M059J (cell line): Measurements from ENCODE around the gene METTL8. TPM values are rescaled to one million over a fixed set of nuclear protein-coding genes. Genes with fewer than 3 reads are reported as not detected.

ENCODE experiments used
- DNase-seq: peaks from one replicate; pipeline ENCODE4 v3.0.0-alpha.2; 2012; ENCODE audit warnings: low read depth
- total RNA-seq: library from RNA; depleted of rRNA; stranded (reverse); fragments of >200 nt; shearing (Covaris generic); gene quantifications from 2 replicates; pipeline ENCODE4 v1.2.3, GENCODE V29; 2014; rRNA removed

METTL8 gene, protein sequence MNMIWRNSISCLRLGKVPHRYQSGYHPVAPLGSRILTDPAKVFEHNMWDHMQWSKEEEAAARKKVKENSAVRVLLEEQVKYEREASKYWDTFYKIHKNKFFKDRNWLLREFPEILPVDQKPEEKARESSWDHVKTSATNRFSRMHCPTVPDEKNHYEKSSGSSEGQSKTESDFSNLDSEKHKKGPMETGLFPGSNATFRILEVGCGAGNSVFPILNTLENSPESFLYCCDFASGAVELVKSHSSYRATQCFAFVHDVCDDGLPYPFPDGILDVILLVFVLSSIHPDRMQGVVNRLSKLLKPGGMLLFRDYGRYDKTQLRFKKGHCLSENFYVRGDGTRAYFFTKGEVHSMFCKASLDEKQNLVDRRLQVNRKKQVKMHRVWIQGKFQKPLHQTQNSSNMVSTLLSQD
- 8.1 and 16.6 TPM in 2 replicates for total RNA-seq

DNA sequence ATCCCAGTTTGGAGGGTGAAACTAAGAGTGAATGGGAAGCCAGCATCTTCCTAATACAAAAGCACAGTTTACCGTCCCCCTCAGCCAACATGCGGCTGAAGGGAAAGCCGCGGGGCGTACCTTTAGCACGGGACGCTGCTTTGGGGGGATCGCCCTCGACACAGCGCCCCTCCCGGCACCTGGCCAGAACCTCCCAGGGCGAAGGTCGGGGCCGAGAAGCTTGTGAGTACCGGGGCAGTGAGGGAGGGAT, at the start of gene METTL8:
METTL8 (minus strand) TSS at position 228 of the 250 bp plus-strand sequence. CDS start 41,805 bp downstream, outside the sequence.
- no peak for DNase-seq

DNA sequence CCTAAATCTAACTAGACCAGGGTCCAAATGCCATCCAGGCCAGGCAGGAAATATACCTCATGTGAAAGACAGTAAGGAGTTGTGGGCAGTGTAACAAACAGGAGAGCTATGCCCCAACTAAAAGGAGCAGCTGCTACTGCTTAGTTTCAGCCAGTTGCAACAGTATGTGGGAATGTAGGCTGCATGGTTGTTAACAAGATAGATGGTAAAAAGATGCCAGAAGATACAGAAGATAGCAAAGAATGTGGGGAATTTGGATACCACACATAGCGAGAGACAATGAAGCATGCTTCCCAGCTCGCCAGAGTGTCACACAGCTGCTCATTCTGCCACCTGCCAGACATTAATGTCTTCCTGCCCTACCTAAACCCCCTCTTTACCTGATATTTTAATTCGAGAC, 49.1 kb upstream of the METTL8 start:
- DNase-seq: no peak

DNA sequence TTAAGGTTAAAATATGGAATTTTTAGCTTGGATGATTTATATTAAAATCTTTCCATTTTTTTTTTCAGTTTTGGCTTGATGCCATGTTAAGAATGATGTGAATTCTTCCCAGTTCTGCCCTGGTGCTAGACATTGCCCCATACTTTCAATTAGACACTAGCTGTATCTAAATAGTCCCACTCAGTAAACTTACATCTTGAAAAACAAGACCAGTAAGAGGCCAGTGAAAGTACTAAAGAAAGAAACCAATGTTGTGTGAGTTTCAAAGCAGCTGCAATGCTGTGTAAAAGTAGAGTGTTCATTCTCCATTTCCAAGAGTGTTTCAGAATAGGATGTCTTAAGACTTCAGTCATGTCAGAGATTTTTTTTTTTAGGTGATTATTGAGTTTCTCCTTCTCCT, 48.5 kb upstream of the METTL8 start:
- DNase-seq: no peak

DNA sequence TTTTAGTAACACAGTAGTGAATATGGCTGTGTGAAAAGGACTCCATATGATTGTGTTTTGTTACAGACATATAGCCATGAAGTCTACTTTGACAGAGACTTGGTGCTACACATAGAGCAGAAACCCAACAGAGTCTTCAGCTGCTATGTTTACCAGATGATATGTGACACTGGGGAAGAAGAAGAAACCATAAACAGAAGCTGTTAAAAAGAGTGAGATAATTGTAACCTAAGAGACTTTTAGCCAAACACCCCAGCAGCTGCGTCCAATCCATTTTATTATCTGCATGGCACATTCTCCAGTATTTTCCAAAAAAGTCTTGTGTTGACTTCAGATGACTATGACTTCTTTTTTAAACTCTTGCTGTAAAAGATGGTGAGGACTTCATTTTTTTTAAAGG, 47.1 kb upstream of the METTL8 start:
- DNase-seq: no peak

DNA sequence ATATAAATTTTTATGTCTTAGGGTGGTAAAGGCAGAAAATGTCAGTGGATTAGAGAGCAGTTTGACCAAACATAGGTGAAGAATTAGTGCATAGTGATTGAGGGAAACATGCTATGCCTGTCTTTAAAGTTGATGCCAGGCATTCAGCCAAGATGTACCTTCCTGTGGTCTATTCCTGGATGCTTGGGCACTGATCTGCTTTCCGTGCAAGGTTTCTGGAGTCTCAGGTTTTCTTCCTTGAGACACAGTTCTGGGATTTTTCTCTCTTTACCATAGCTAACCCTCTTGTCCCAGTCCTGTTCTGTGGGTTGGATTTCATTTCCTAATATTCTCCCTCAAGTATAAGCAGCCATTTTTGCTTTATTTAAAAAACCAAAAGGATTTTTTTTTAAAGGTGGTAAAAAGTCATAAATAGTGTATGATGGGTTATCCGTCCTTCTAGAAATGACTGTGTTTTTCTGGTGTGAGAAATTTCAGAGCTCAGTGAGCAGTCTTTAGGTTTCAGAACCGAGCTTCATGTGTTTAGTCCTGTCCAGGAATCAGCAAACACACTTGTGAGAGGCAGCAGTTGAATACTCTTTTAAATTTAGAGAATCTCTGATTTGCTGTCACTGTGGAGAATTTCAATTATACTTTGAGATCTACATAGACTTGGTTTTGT, 45.5 kb upstream of the METTL8 start:
- DNase-seq: peak; percentile 60

DNA sequence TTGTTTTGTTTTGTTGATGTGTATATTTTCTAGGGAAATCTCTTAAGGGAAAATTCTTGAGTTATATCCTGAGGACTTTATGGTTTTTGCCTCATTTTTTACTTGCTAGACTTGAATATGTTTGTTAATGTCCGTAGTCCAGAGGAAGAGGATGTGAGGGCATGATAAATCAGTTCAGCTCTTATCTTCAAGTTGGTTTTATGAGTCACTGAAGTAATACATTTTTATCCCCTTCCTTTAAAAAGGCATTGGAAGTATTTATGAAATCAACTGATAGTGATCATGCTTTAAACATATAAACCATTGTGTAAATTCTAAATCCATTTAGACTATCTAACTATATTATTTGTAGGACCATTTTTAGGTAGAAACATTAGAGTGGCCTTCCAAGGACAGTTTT, 44.6 kb upstream of the METTL8 start:
- DNase-seq: peak; percentile 5

DNA sequence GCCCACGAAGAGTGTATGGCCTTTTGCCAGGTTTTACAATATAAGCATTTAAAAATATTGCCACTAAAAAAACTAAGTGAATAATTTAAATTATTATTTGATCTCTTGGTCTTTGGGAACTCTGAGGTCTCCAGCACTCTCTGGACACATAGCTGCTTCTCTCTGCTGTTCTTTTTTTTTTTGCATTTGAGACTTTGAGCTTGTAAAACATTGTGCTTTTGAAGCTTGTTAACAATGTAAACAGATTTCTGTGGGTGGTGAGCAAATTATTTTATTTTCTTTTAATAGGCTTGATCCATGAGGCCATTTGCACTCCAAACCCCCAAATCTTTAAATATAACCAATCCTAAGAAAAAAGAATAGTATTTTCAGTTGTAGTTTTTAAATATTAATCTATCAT, 42.2 kb upstream of the METTL8 start:
- no peak for DNase-seq

DNA sequence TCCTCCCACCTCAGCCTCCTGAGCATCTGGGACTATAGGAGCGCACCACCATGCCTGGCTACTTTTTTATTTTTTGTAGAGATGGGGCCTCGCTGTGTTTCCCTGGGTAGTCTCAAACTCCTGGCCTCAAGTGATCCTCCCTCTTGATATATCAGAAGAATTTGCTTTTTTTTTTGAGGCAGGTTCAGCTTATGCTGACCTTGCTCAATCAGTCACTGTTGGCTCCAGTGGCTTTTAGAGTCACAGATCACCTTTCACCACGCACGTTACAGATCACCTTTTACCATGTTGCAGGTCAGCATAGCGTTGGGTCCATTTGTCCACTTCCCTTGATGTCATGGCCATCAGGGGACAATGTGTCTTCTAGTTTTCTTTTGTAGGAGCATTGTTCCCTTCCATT, 36.3 kb upstream of the METTL8 start:
- DNase-seq: no peak

DNA sequence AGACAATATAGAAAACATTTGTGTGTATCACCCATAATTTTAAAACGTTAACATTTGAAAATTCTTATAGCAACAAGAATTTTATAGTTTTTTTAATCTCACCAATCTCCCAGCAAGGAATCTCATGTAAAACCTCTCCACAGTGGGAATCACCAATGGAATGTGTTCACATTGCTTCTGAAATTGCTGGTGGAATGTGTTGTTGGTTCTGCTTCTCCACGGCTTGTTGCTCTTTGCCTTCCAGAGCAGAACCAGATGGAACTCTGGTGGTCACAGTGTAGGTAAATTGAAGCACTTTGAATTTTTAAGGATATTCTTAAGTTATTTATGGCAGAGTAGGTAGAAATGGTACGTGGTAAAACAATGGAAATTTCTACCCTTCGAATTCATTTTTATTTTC, 35.4 kb upstream of the METTL8 start:
- no peak for DNase-seq

DNA sequence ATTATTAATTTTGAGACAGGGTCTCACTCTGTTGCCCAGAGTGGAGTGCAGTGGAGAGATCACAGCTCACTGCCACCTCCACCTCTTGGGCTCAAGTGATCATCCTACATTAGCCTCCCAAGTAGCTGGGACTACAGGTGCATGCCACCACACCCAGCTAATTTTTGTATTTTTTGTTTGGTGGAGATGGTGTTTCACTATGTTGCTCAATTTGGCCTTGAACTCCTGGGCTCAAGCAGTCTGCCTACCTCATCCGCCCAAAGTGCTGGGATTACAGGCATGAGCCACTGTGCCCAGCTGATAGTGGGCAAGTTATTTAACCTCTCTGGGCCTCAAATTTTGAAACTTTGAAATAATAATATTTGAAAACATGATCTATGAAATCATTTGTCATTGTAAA, 26.7 kb upstream of the METTL8 start:
- DNase-seq: no peak

DNA sequence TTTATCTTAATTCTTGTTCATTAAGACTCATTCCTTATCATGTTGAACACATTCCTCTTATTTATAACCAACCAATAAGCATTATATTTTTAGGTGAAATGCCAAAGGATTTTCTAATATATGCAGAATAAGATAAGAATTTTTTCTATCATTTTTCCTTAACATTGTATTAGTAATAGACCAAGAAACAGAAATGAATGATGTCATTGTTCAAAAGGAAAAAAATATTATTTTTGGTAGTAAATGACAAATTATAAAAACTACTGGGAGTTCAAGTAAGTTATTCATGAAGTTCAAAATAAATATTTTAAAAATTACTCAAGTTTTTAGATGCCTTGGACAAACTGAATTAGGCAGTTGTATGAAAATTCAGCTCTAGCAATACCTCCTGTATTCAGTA, 25.7 kb upstream of the METTL8 start:
- no peak for DNase-seq

DNA sequence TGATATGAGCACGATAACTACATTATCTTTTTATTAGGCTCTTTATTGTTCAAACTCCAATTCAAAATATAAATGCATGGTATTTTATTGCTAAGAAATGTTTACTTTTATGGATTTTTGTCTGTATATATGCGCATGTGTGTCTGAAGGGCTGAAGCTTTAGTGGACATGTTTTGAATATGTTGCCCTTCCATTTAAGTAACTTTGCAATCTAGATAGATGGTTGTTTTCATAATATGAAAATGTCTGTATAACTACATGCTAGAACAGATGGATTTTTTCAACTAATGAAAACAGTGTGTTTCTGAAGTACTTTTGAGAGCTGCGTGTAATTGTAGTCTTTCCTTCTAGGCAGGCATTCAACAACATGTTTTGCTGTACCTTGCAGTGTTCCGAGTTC, 19.0 kb upstream of the METTL8 start:
- DNase-seq: no peak

DNA sequence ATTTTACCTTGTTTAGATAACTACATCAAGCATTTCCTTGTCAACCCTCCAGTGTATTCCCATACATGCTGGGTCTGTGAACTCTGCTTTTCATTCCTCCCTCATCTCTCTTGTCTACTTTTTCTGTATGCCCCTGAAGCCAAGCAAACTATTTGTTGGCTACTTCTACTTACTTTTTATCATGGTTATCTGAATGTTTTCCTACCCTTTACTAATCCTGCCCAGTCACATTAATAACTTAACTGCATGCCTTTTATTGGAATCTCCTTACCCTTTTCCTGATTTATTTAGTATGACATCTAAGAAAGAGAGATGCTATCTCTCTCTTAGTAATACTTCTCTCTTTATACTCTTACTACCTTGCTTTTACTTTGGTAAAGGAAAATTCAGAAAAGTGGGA, 17.3 kb upstream of the METTL8 start:
- no peak for DNase-seq

DNA sequence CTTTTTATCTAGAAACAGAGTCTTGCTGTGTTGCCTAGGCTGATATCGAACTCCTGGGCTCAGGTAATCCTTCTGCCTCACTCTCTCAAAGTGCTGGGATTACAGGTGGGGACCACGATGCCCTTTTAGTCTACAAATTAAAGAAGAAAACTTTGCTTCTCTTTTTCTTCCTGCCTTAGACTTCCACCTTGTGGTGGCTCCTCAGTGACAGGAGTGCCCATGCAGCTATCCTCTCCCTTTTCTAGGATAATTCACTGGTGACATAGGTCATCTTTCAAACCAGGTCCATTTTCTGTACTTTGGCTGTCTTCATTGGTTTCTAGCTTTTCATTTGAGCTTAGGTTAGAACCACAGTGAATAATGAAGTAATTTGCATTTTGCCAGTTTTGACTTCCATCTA, 13.9 kb upstream of the METTL8 start:
- DNase-seq: no peak

DNA sequence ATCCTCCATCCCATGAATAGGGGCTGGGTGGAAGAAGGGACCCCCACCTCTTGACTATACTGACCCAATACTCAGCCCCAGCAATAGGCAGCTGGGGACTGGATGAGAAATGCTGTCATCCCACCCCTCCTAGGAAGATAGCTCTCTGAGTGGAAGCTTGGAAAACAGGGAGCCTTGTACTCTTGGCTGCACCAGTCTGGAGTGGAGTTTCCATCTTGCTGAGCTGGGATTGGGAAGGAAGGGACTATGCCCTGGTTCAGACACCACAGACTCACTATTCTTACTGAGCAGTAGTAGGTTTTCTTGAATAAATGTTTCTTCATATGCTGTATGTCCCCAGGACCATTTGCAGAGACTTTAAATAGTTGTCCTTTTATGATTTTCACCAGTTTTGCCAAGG, 7.7 kb upstream of the METTL8 start:
- no peak for DNase-seq

DNA sequence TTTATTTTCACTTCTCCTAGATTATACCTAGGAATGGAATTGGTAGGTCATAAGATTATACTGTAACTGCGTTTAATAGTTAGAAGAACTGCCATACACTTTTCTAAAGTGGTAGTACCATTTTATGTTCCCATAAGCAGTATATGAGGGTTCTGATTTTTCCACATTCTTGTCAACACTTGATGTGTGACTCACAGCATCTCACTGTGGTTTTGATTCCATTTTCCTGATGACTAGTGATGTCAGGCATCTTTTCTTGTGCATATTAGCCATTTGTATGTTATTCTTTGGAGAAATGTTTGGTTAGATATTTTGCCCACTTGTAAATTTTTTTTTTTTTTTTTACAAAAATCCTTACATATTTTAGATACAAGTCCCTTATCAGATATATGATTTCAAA, 2.5 kb upstream of the METTL8 start:
- peak; percentile 89 for DNase-seq

DNA sequence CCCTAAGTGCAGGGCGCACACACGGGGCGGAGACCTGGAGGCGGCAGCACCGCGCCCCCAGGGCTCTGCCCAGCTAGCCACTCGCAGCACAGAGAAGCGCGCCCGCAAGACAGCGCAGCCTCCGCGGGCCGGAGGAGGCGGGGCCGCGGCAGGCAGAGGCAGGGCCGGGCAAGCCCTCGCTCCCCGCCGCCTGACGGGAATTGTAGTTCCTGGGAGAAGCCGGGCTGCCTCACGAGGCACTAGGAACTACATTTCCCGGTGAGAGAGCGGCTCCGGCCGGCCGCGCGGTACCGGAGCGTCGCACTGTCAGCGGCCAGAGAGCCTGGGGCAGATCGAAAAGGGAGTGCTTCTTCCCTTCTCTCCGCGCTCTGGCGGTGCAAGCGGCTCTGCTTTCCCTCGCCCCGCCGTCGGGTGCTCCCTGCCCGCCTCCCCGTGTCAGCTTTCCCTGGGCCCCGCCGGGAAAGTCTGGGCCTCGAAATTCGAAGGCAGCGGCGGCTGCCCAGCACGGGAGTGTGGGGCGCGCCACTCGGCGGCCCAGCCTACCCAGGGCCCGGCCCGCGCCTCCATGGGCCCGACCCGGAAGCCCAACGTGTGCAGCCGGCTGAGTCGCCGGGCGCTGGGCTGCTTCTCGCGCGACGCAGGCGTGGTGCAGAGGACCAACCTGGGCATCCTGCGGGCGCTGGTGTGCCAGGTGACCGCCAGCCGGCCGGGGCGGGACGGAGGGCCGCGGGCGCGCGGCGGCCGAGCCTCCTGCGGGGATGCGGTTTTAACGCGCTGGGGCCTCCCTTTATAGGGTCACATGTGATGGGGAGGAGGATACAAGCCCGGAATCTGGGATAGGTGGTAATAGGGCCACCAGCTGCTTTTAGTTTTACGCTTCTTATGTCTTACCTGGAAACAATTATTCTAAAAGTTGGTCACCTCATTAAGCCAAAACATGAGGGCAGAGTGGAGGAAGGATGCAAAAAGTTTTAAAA, 511 bp upstream of the METTL8 start, which contains the start of gene DCAF17:
DCAF17 (plus strand) TSS at position 214 of the 977 bp plus-strand sequence; CDS start at position 566, 352 bp downstream.
- peak; percentile 95 for DNase-seq

DNA sequence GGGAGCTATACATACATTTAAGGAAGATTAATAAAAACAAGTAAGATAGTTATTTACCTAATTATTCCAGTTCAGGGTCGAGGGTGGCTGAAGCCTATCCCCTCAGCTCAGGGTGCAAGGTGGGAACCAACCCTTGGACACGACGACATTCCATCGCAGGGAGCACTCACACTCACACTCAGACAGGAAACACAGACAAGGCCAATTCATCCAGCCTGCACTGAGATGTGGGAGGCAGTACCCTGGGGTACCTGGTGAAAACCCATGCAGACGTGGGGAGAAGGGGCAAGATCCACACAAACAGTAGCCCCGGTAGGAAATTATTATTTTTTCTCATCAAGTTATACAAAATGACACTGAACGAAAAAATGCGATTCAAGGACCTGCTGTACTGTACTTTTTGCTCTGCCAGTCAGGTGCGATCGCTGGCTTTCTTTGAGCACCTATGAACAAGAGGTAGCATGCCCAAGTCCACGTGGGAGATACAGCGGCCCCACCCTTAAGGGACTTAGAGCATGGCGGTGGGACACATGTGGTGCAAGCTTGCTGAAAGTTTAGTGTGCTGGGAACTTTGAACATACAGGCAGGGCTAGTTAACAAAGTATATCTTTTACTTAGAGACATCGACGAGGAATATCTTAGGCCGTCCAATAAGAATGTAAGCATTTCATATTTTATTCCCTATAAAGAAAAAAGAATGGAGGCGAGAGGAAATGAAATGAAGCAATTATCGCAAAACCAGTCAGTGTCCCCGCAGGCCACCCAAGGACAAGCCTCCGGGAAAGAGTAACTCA, 624 bp downstream of the METTL8 start:
- DNase-seq: no peak

DNA sequence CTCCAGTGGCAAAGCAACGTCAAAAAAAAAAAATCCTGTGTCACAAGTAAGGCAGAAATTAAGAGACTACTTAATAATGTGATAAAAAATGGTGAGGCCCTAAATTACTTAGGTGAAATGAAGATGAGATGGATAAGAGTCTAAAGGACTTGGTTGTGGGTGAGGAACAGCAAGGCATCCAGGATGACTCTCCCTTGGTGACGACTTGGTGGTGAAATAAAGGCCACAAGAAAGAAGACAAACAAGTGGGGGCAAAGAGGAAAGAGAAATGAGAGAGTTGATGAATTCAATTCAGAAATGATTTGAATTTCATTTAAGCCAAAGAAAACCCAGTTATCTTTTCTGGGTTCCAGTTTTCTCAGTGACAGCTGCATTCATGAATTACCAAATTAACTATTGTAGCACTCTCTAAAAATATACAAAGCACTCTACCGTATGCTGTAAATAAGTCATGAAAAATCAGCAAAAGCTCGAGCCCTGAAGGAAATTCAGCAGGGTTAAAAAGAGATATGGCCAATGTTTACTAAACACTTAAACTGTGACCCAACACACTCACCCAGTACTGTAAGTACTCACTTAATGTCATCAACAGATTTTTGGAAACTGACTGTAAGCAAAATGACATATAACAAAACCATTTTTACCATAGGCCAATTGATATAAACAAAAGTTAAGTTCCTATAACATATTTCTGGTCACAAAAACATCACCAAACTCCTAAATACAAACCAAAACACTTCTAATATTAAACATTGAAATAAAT, 1.4 kb downstream of the METTL8 start:
- no peak for DNase-seq

DNA sequence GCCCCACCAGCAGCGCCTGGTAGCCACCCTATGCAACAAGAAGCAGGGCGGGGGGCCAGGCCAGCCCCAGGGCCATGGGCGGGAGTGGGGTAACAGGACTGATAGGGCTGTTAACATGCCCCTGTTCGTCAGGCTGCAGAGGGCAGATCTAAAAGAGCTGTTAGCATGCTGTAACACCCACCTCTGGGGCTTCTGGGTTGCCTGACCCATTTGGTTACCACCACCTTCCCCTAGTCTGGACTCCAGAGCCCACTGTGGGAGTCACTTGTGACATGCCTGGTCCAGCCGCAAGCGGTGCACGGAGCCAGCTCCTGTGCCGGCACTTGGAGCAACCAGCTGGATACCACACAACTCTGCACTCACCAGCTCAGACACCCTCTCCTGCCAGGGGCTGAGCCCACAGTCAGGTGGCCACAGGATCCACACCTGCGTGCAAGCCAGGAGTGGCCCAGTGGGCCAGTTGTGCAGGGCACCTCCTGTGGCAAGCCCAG, 2.1 kb downstream of the METTL8 start:
- DNase-seq: no peak
